Mesenchymal stem cell (in vitro differentiated cells and primary cell): ENCODE results near the gene DNAH3.
"Not testable (repeated sequence)": the region's sequence is repeated elsewhere in the genome, so short reads cannot be mapped to it uniquely, and the experiment has no call there.

Experiments
- DNase-seq: peaks from one replicate; pipeline ENCODE4 v3.0.0-alpha.2; 2013
- H2AFZ ChIP-seq: one replicate; pipeline ENCODE4 v1.6.1; 2013; ENCODE audit warnings: low read depth, mild to moderate bottlenecking, control low read depth, inconsistent platforms, low read length, moderate library complexity
- H2AK5ac ChIP-seq: 2 replicates; pipeline ENCODE4 v1.6.1; 2013; ENCODE audit warnings: low read length, moderate library complexity, mild to moderate bottlenecking, inconsistent platforms; ENCODE audit not compliant: severe bottlenecking
- H2BK120ac ChIP-seq: one replicate; pipeline ENCODE4 v1.6.1; 2013; ENCODE audit warnings: low read depth, mild to moderate bottlenecking, inconsistent platforms, low read length, moderate library complexity
- H2BK12ac ChIP-seq, 2 experiments: one replicate each; pipeline ENCODE4 v1.6.1; 2013; ENCODE audit warnings: inconsistent platforms in 2 of 2, low read length in 2 of 2, mild to moderate bottlenecking in 2 of 2, moderate library complexity in 2 of 2, control low read depth in 1 of 2
- H2BK15ac ChIP-seq: one replicate; pipeline ENCODE4 v1.6.1; 2013; ENCODE audit warnings: mild to moderate bottlenecking, low read depth, inconsistent platforms; ENCODE audit not compliant: poor library complexity, severe bottlenecking
- H2BK5ac ChIP-seq: 2 replicates; pipeline ENCODE4 v1.6.1; 2013; ENCODE audit warnings: low read depth, mild to moderate bottlenecking, low read length, control low read depth, inconsistent platforms; ENCODE audit not compliant: poor library complexity, severe bottlenecking
- H3K14ac ChIP-seq, 2 experiments: one replicate each; pipeline ENCODE4 v1.6.1; 2013; ENCODE audit warnings: inconsistent platforms in 2 of 2, low read length in 2 of 2, control low read depth in 1 of 2, mild to moderate bottlenecking in 1 of 2, moderate library complexity in 1 of 2
- H3K18ac ChIP-seq, 2 experiments: one replicate each; pipeline ENCODE4 v1.6.1; 2013; ENCODE audit warnings: inconsistent platforms in 2 of 2, low read length in 2 of 2, control low read depth in 1 of 2, low read depth in 1 of 2, mild to moderate bottlenecking in 1 of 2
- H3K23ac ChIP-seq, 2 experiments: one replicate each; pipeline ENCODE4 v1.6.1; 2013; ENCODE audit warnings: inconsistent platforms in 2 of 2, low read length in 2 of 2, mild to moderate bottlenecking in 2 of 2, moderate library complexity in 2 of 2, control low read depth in 1 of 2
- H3K27ac ChIP-seq: 2 replicates; pipeline ENCODE4 v1.5.1; 2013; ENCODE audit warnings: mild to moderate bottlenecking, moderate library complexity, low read length, control low read depth, inconsistent platforms; ENCODE audit not compliant: poor library complexity, severe bottlenecking
- H3K27me3 ChIP-seq, 2 experiments: 2 replicates each; pipeline versions ENCODE4 v1.6.1 to v1.7.0; 2013; ENCODE audit warnings: low read length in 2 of 2, mild to moderate bottlenecking in 2 of 2, moderate library complexity in 2 of 2, control low read depth in 1 of 2, inconsistent platforms in 1 of 2; ENCODE audit not compliant: control insufficient read depth in 1 of 2, insufficient read depth in 1 of 2
- H3K36me3 ChIP-seq, 2 experiments: 2 replicates each; pipeline versions ENCODE4 v1.6.1 to v1.7.0; 2013; ENCODE audit warnings: low read length in 2 of 2, control low read depth in 1 of 2, inconsistent platforms in 1 of 2, low read depth in 1 of 2, mild to moderate bottlenecking in 1 of 2; ENCODE audit not compliant: insufficient read depth in 2 of 2, control insufficient read depth in 1 of 2
- H3K4ac ChIP-seq, 2 experiments: one replicate each; pipeline ENCODE4 v1.6.1; 2013; ENCODE audit warnings: inconsistent platforms in 2 of 2, low read length in 2 of 2, mild to moderate bottlenecking in 2 of 2, moderate library complexity in 2 of 2, control low read depth in 1 of 2, low read depth in 1 of 2
- H3K4me1 ChIP-seq: 2 replicates; pipeline ENCODE4 v1.6.1; 2013; ENCODE audit warnings: low read depth, low read length, control low read depth; ENCODE audit not compliant: control insufficient read depth, insufficient read depth
- H3K4me2 ChIP-seq: 2 replicates; pipeline ENCODE4 v1.6.1; 2013; ENCODE audit warnings: low read length, mild to moderate bottlenecking, inconsistent platforms; ENCODE audit not compliant: poor library complexity, severe bottlenecking
- H3K4me3 ChIP-seq, 2 experiments: 2 replicates each; pipeline versions ENCODE4 v1.5.1 to v1.7.0; 2013; ENCODE audit warnings: low read length in 2 of 2, mild to moderate bottlenecking in 2 of 2, control low read depth in 1 of 2, low read depth in 1 of 2; ENCODE audit not compliant: insufficient read depth in 1 of 2
- H3K79me1 ChIP-seq: replicated peaks from 2 replicates; pipeline ENCODE4 v1.6.1; 2013; ENCODE audit warnings: mild to moderate bottlenecking, control low read depth, low read length, inconsistent platforms; ENCODE audit not compliant: poor library complexity, severe bottlenecking
- H3K9ac ChIP-seq: 2 replicates; pipeline ENCODE4 v1.7.0; 2013; ENCODE audit warnings: mild to moderate bottlenecking, low read length, moderate library complexity
- H3K9me3 ChIP-seq: 2 replicates; pipeline ENCODE4 v1.7.0; 2013; ENCODE audit warnings: mild to moderate bottlenecking, low read length; ENCODE audit not compliant: control insufficient read depth
- H4K8ac ChIP-seq: one replicate; pipeline ENCODE4 v1.6.1; 2013; ENCODE audit warnings: inconsistent platforms, mild to moderate bottlenecking, low read length, moderate library complexity
- H4K91ac ChIP-seq: one replicate; pipeline ENCODE4 v1.6.1; 2013; ENCODE audit warnings: mild to moderate bottlenecking, low read length, inconsistent platforms
- WGBS: methylation state at CpG from one replicate; pipeline ENCODE4 v1.1.7; 2013; ENCODE audit warnings: mixed read lengths; 5-methylcytosine and 5-hydroxymethylcytosine counted together

Gene DNAH3

DNA sequence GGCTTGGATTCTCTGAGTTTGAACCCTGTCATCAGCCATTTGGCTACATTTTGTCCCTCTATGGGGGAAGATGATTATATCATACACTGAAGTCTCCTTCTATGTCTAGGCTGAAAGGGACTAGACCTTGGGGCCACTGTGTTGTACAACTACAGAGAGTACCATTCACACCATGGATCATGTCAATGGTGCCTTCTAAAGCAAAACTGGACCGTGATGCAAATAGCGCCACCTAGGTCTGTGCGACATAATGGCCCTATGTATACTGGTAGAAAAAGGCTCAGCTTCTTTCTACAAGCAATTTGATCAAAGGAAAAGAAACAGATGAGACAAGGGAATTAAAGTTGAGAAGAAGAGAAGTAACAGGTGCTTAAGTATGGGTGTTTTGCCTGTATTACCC lies 149.4 kb downstream of the DNAH3 start:
- Histone ChIP-seq H2BK15ac (no peak overlapping the region), H3K23ac (no peak overlapping the region), H4K91ac (no peak overlapping the region), H3K9me3 (no peaks in the 10 kb centered on the region), H2AK5ac (no peak overlapping the region), H3K4ac (no peak overlapping the region), H3K79me1 (no peaks in the 10 kb centered on the region), H2BK5ac (no peak overlapping the region), H3K14ac (no peak overlapping the region), H3K9ac (no peak overlapping the region), H3K27me3 (peaks cover 0 to 16% of the 10 kb centered on the region in 2 experiments), H3K4me1 (no peaks in the 10 kb centered on the region), H3K18ac (no peak overlapping the region), H2BK12ac (no peak overlapping the region), H3K27ac (no peak overlapping the region), H3K4me2 (no peak overlapping the region), H2AFZ (no peak overlapping the region), H3K4me3 (no peak overlapping the region), H3K36me3 (no peaks in the 10 kb centered on the region), H2BK120ac (no peak overlapping the region), H4K8ac (no peak overlapping the region)
- DNase-seq, result peak; percentile 11
- WGBS, result 4% methylated on average over 3 of the region's 3 CpGs

DNA sequence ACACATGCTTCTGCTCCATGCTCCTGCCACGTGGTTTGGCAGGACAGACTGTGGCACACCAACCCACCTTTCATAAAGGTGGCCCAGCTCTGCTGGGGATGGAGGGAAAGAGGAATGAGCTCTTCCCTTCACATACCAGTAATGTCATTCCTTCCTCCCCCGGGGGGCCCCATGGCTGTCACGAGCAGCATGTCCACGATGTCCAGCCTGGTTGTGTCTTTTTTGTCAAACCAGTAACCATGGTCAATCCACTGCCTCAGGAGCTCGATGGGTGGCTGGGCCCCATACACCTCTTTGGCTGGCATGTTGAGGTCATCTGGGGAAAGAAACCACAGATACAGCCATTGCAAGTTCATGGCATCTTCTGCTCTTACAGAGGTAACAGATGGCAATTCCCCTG lies 153.5 kb downstream of the DNAH3 start:
- H3K23ac ChIP-seq, result no peak overlapping the region
- no peak overlapping the region for H2BK120ac ChIP-seq
- H3K79me1 ChIP-seq, result no peaks in the 10 kb centered on the region
- H2BK12ac ChIP-seq, result no peak overlapping the region
- no peak overlapping the region for H3K4ac ChIP-seq
- H3K9me3 ChIP-seq, result no peaks in the 10 kb centered on the region
- 83% methylated on average over 5 of the region's 5 CpGs for WGBS
- no peak overlapping the region for H2AFZ ChIP-seq
- H3K4me1 ChIP-seq, result no peaks in the 10 kb centered on the region
- no peak overlapping the region for H3K18ac ChIP-seq
- H3K4me3 ChIP-seq, result no peak overlapping the region
- no peak overlapping the region for H4K8ac ChIP-seq
- no peak overlapping the region for H4K91ac ChIP-seq
- H2BK5ac ChIP-seq, result no peak overlapping the region
- DNase-seq, result no peak
- H3K27ac ChIP-seq, result no peak overlapping the region
- H3K4me2 ChIP-seq, result no peak overlapping the region
- peaks cover 0 to 16% of the 10 kb centered on the region in 2 experiments for H3K27me3 ChIP-seq
- H2BK15ac ChIP-seq, result no peak overlapping the region
- no peaks in the 10 kb centered on the region for H3K36me3 ChIP-seq
- no peak overlapping the region for H3K9ac ChIP-seq
- H2AK5ac ChIP-seq, result no peak overlapping the region
- no peak overlapping the region for H3K14ac ChIP-seq

DNA sequence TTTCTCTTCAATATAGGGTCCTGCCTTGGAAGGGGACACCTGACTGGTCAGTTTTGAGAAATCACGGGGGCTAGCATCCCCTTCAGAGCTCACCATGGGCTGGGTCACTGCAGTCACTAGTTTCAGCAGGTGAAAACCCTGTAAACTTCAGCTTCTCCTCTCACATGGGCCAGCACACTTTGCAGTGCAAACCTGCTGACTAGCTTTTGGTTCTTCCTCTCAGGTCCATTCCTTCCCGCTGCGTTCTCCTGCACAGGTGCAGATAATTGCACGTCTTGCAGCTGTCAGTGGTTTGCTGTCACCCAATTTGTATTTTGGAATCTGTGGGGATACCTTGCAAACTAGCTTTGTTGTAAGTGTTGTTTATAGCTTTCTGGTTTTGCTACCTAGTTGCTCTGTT lies 154.9 kb downstream of the DNAH3 start:
- Histone ChIP-seq H3K18ac (no peak overlapping the region), H2BK15ac (no peak overlapping the region), H3K23ac (no peak overlapping the region), H3K14ac (no peak overlapping the region), H3K27ac (no peak overlapping the region), H3K9ac (no peak overlapping the region), H2BK120ac (no peak overlapping the region), H3K27me3 (peaks cover 0 to 9% of the 10 kb centered on the region in 2 experiments), H3K9me3 (no peaks in the 10 kb centered on the region), H3K4me3 (no peak overlapping the region), H2BK5ac (no peak overlapping the region), H3K4me2 (no peak overlapping the region), H3K79me1 (no peaks in the 10 kb centered on the region), H2BK12ac (no peak overlapping the region), H3K36me3 (no peaks in the 10 kb centered on the region), H3K4me1 (no peaks in the 10 kb centered on the region), H2AFZ (no peak overlapping the region), H4K8ac (no peak overlapping the region), H4K91ac (no peak overlapping the region), H3K4ac (no peak overlapping the region), H2AK5ac (no peak overlapping the region)
- WGBS, result 94% methylated on average over 4 of the region's 4 CpGs
- no peak for DNase-seq

DNA sequence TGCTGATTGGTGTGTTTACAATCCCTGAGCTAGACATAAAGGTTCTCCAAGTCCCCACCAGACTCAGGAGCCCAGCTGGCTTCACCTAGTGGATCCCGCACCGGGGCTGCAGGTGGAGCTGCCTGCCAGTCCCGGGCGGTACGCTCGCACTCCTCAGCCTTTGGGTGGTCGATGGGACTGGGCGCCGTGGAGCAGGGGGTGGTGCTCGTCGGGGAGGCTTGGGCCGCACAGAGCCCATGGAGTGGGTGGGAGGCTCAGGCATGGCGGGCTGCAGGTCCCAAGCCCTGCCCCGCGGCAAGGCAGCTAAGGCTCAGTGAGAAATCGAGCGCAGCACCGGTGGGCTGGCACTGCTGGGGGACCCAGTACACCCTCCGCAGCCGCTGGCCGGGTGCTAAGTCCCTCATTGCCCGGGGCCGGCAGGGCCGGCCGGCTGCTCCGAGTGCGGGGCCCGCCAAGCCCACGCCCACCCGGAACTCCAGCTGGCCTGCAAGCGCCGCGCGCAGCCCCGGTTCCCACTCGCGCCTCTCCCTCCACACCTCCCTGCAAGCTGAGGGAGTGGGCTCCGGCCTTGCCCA lies 161.1 kb downstream of the DNAH3 start:
- H3K4me1 ChIP-seq, H3K9me3 ChIP-seq, H3K27ac ChIP-seq, DNase-seq, H3K23ac ChIP-seq, H3K4ac ChIP-seq, H3K18ac ChIP-seq, H3K4me2 ChIP-seq, H3K14ac ChIP-seq, H2AFZ ChIP-seq, H2BK5ac ChIP-seq, H4K8ac ChIP-seq, H2BK12ac ChIP-seq, H2AK5ac ChIP-seq, H3K36me3 ChIP-seq, H3K27me3 ChIP-seq, H3K79me1 ChIP-seq, H2BK15ac ChIP-seq, H2BK120ac ChIP-seq, H3K4me3 ChIP-seq, H3K9ac ChIP-seq, H4K91ac ChIP-seq: not testable (repeated sequence)
- WGBS, result 94% methylated on average over 24 of the region's 38 CpGs
